Measurements from ENCODE around the gene ASCL5. TPM values are rescaled to one million over a fixed set of nuclear protein-coding genes. Genes with fewer than 3 reads are reported as not detected.

The ASCL5 gene
- total RNA-seq, 1 experiment from 2014 or later: not detected

DNA sequence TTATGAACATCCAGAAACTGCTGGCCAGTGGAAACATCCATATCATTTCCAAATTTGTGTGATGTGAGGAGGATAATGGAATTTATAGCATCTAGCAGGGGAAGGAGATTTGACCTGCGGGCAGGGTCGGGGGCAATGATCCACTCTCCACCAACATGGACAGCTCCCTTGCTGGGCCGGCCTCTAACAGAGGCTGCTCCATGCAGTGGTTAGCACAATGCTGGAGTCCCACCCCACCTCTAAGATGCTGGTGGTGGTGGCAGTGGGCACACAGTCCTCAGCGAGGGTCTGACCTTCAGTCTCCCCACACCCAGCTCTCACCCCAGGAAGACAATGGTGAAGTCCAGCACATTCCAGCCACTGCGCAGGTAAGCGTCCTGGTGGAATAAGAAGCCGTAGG, 33.4 kb downstream of the ASCL5 start:
- DNase-seq (ENCODE audit: low spot score): no peak
- CTCF ChIA-PET: no interaction called here
- POLR2A ChIA-PET (ENCODE audit: low non-redundant PET): no interaction called here
- H3K4me1 ChIP-seq (ENCODE audit: insufficient read depth, low read length, poor library complexity, severe bottlenecking): no peaks in the 10 kb centered on the region
- no peaks in the 10 kb centered on the region for H3K9me3 ChIP-seq (ENCODE audit: low read depth, low read length, poor library complexity, severe bottlenecking)
- TF ChIP-seq, protein P1, sequence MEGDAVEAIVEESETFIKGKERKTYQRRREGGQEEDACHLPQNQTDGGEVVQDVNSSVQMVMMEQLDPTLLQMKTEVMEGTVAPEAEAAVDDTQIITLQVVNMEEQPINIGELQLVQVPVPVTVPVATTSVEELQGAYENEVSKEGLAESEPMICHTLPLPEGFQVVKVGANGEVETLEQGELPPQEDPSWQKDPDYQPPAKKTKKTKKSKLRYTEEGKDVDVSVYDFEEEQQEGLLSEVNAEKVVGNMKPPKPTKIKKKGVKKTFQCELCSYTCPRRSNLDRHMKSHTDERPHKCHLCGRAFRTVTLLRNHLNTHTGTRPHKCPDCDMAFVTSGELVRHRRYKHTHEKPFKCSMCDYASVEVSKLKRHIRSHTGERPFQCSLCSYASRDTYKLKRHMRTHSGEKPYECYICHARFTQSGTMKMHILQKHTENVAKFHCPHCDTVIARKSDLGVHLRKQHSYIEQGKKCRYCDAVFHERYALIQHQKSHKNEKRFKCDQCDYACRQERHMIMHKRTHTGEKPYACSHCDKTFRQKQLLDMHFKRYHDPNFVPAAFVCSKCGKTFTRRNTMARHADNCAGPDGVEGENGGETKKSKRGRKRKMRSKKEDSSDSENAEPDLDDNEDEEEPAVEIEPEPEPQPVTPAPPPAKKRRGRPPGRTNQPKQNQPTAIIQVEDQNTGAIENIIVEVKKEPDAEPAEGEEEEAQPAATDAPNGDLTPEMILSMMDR (conservative IDR thresholded peaks at IDR 0.05; ENCODE audit: low read depth, low read length): no peak
- TF ChIP-seq EZH2 (IDR thresholded peaks at IDR 0.05; ENCODE audit: borderline replicate concordance, low read depth, low read length, poor library complexity, severe bottlenecking): no peak
- H3K4me3 ChIP-seq (ENCODE audit: low read depth, low read length, poor library complexity, severe bottlenecking): no peak overlapping the region
- BruUV-seq (replicated peaks): no TSS peak
- no peak overlapping the region for H3K27ac ChIP-seq (ENCODE audit: low read depth, low read length, poor library complexity, severe bottlenecking)
- intact Hi-C loops (cut with micrococcal nuclease; ENCODE audit: unreplicated experiment): no loop called here
- H3K27me3 ChIP-seq (replicated peaks; ENCODE audit: insufficient read depth, low read depth, low read length, poor library complexity): no peaks in the 10 kb centered on the region
- H3K36me3 ChIP-seq (ENCODE audit: insufficient read depth, low read length, poor library complexity, severe bottlenecking): no peaks in the 10 kb centered on the region

DNA sequence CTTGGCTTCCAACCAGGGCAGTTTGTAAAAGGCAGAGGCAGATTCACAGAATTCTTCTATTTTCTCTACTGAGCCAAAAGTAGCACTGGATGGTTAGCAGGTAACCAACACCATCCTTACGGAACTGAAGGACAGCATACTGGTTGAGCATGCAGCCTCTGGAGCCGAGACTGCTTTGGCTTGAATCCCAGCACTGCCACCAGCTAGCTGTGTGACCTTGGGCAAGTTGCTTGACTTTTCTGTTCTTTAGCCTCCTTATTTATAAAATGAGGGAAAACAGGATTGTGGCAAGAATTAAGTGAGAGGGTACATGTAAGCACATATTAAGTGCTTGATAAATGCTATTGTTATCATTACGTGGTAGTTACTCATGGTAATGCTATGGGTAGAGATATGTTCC, 34.2 kb downstream of the ASCL5 start:
- CTCF ChIA-PET: no interaction called here
- Histone ChIP-seq H3K4me1 (ENCODE audit: insufficient read depth, low read length, poor library complexity, severe bottlenecking) (no peaks in the 10 kb centered on the region), H3K36me3 (ENCODE audit: insufficient read depth, low read length, poor library complexity, severe bottlenecking) (no peaks in the 10 kb centered on the region), H3K27ac (ENCODE audit: low read depth, low read length, poor library complexity, severe bottlenecking) (no peak overlapping the region), H3K4me3 (ENCODE audit: low read depth, low read length, poor library complexity, severe bottlenecking) (no peak overlapping the region), H3K9me3 (ENCODE audit: low read depth, low read length, poor library complexity, severe bottlenecking) (no peaks in the 10 kb centered on the region), H3K27me3 (replicated peaks; ENCODE audit: insufficient read depth, low read depth, low read length, poor library complexity) (no peaks in the 10 kb centered on the region)
- DNase-seq (ENCODE audit: low spot score): no peak
- POLR2A ChIA-PET (ENCODE audit: low non-redundant PET): no interaction called here
- BruUV-seq (replicated peaks): no TSS peak
- TF ChIP-seq, protein P1 (conservative IDR thresholded peaks at IDR 0.05; ENCODE audit: low read depth, low read length): no peak
- no peak for TF ChIP-seq EZH2 (IDR thresholded peaks at IDR 0.05; ENCODE audit: borderline replicate concordance, low read depth, low read length, poor library complexity, severe bottlenecking)
- intact Hi-C loops (cut with micrococcal nuclease; ENCODE audit: unreplicated experiment): no loop called here

DNA sequence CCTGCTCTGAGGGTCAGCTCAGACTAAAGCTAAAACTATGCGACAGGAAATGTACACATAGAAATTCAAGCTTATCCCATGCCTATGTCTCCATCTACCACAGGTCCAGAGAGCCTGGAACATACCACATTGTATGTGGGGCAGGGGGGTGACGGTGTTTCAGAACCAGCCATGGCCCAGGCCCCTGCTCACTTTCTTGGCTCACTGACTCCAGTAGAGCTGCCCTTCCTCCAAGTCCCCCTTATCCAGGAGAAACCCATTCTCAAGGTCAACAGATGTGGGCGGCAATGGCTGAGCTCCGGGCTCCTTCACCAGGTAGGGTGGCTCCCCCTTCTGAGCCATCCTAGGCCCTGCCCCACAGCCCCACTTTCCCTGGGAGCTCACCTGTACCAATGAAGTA, 35.7 kb downstream of the ASCL5 start:
- no TSS peak for BruUV-seq (replicated peaks)
- Histone ChIP-seq H3K27ac (ENCODE audit: low read depth, low read length, poor library complexity, severe bottlenecking) (no peak overlapping the region), H3K4me3 (ENCODE audit: low read depth, low read length, poor library complexity, severe bottlenecking) (no peak overlapping the region), H3K27me3 (replicated peaks; ENCODE audit: insufficient read depth, low read depth, low read length, poor library complexity) (no peaks in the 10 kb centered on the region), H3K4me1 (ENCODE audit: insufficient read depth, low read length, poor library complexity, severe bottlenecking) (no peaks in the 10 kb centered on the region), H3K36me3 (ENCODE audit: insufficient read depth, low read length, poor library complexity, severe bottlenecking) (no peaks in the 10 kb centered on the region), H3K9me3 (ENCODE audit: low read depth, low read length, poor library complexity, severe bottlenecking) (no peaks in the 10 kb centered on the region)
- POLR2A ChIA-PET (ENCODE audit: low non-redundant PET): no interaction called here
- CTCF ChIA-PET: no interaction called here
- TF ChIP-seq, protein P1 (conservative IDR thresholded peaks at IDR 0.05; ENCODE audit: low read depth, low read length): no peak
- TF ChIP-seq EZH2 (IDR thresholded peaks at IDR 0.05; ENCODE audit: borderline replicate concordance, low read depth, low read length, poor library complexity, severe bottlenecking): no peak
- no peak for DNase-seq (ENCODE audit: low spot score)
- intact Hi-C loops (cut with micrococcal nuclease; ENCODE audit: unreplicated experiment): no loop called here
